NCI-H510A treated with DMSO at 0.1 percent for 48 hours (cell line): ENCODE measurements around the gene UTF1.

ENCODE experiments used
- DNase-seq: peaks from one replicate; lab custom pipeline; 2025; lab: John Stamatoyannopoulos, UW

Gene UTF1, protein sequence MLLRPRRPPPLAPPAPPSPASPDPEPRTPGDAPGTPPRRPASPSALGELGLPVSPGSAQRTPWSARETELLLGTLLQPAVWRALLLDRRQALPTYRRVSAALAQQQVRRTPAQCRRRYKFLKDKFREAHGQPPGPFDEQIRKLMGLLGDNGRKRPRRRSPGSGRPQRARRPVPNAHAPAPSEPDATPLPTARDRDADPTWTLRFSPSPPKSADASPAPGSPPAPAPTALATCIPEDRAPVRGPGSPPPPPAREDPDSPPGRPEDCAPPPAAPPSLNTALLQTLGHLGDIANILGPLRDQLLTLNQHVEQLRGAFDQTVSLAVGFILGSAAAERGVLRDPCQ

DNA sequence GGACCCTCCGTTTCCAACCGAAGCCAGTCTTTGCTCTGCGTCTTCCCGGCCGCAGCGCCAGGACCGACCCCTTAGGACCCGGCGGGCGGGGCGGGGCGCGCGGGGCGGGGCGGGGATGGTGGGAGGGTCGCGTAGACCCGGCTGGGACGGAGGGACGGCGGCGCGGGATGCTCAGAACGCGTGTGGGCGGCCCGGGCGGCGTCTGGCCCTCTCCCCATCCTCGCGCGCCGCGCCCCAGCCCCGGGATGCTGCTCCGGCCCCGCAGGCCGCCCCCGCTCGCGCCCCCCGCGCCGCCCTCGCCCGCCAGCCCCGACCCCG lies at the start of gene UTF1:
Gene UTF1 (plus strand): TSS at position 174 of the 318 bp plus-strand sequence. CDS start 72 bp downstream, at position 246.
- DNase-seq, result no peak

DNA sequence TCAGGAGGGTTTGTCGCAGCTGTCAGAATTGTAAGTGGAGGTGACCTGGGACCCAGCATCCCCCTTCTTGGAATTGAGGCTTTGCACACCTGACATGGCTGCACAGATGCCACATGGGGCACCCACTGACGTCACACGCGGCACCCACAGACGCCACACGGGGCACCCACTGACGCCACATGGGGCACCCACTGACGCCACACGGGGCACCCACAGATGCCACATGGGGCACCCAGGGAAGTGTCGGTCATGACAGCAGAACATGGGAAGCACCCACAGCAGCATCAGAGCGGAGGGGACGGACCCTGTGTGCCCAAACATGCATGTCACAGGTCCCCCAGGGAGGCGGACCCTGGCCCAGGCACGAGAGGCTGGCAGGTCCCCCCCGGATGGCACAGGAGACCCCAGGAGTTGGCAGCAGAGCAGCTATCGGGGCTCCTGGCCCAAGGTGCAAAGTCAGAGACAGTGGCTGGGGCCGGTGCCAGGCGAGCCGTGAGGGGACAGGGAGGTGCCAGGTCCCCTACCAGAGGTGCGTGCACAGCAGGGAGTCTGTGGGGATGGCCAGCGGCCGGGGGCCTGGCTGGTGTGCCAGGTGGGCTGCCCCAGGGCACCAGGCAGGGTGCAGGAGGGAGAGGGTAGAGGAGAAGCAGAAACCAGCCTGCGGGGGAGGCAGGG lies 48.9 kb upstream of the UTF1 start:
- DNase-seq, result no peak

DNA sequence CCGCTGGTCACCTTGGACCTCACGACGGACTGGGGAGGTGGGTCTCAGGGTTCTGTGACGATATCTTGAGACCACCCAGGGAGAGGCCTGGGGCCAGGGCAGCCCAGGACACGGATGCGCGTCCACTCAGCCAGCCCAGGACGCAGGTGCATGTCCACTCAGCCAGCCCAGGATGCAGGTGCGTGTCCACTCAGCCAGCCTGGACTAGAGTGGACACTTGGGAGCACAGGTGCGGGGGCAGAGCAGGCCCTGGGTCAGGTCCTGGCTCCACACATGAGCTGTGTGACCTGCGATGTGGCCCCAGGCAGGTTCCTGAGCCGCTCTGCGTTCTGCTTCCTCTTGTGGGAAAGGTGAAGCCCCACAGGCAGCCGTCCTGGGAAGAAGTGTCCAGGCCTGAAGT lies 47.8 kb upstream of the UTF1 start:
- DNase-seq, result no peak

DNA sequence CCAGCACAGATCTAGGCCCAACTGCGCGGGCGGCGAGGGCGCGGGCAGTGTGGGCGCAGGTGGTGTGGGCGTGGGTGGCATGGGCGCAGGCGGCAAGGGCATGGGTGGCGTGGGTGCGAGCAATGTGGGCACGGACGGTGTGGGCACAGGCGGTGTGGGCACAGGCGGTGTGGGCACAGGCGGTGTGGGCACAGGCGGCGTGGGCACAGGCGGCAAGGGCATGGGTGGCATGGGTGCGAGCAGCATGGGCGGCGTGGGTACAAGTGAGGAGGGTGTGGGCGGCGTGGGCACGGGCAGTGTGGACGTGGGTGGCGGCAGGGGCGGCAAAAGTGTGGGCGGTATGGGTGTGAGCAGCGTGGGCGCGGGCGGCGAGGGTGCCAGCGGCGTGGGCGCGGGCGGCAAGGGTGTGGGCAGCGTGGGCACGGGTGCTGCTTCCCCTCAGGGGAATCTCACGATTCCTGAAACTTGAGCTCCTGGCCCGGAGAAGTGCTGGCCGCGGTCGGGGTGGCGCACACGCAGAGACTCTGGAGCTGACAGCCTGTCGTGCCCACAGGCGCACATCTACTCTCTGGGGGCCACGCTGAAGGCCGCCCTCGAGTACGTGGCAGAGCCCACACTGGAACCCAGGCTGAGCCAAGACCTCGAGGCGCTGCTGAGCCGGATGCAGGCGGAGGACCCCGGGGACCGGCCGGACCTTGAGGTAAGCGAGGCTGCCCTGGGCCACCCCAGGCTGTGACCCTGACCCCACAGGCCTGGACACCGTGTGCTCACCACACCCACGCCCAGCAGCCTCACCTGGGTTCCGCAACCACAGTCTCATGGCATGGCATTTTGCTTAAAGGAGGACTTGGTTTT lies 47.0 kb upstream of the UTF1 start:
- DNase-seq, result no peak

DNA sequence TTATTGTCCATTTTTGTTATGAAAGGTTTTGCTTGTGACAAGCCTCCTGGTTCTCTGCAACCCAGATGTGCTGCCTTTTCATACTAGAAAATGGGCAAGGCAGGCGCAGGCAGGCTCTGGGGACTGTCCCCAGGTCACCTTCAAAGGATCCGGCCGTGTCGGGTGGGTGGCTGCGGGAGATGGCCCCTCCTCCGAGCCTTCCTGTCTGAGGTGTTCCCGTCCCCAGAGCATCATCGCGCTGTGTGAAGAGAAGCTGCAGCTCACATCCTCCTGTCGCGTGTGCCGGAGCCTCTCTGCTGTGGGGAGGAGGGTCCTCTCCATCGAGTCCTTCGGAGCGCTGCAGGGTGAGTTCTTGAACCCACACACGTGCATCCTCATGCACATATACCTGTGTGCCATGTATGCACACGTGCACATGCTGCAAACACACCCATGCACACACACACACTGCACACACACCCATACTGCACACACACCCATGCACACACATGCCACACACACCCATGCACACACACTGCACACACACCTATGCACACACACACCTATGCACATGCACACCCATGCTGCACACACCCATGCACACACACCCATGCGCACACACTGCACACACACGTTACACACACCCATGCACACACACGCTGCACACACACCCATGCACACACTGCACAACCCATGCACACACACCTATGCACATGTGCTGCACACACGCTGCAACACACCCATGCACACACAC lies 46.2 kb upstream of the UTF1 start:
- no peak for DNase-seq

DNA sequence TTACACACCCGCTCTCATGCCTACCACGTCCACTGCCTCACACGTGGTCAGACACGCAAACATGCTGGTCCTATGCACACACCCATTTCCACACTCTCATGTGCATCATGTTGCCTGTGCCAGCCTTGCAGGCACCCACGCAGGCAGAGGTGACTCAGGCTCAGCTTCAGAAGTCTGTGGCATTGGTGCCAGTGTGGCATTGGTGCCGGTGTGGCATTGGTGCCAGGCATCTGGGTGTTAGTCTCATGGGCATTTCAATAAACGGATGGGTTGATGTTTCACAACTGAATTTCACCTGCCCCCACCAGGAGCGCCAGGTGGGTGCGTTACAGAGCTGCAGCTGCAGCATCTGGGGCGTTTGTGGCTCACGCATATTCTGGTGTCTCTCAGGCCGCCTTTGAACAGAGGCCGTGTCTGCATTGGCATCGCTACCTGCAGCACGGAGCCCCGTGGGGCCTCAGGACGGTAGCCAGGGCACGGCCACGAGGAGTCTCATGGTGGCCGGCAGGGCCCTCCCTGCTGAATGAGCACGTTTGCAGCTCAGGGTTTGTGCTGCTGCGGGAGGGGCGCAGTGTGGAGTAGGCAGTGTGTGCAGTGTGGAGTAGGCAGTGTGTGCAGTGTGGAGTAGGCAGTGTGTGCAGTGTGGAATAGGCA lies 45.3 kb upstream of the UTF1 start:
- no peak for DNase-seq

DNA sequence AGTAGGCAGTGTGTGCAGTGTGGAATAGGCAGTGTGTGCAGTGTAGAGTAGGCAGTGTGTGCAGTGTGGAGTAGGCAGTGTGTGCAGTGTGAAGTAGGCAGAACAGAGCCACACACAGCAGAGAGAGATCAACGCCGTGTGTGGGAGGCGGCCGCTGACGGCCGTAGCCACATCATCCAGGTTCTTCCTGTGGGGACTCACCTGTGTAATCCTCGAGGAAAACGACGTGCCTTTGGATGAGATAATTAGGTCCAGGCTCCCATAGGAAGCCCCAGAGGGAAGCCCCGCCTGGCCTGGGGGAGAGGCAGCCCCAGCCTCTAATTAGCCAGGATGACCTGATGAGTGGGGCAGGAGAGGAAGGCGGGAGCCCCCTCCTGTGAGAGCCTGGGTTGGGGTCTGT lies 44.6 kb upstream of the UTF1 start:
- no peak for DNase-seq

DNA sequence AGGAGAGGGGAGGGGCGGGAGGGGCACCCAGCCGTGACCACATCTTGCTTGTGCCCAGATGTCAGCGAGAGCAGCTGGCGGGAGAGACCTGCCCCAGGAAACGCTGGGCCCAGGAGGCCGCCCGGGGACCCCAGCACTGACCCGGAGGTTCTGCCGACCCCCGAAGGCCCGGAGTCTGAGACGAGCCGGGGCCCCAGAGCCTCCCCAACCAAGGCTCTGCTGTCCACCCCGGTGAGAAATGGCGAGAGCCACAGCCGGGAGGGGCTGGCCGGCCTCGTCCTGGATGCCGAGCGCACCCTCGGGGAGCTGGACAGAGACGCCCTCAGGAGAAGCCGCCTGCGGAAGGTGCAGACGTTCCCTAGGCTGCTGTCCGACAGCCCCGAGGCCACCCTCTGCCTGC lies 44.1 kb upstream of the UTF1 start:
- DNase-seq, result no peak

DNA sequence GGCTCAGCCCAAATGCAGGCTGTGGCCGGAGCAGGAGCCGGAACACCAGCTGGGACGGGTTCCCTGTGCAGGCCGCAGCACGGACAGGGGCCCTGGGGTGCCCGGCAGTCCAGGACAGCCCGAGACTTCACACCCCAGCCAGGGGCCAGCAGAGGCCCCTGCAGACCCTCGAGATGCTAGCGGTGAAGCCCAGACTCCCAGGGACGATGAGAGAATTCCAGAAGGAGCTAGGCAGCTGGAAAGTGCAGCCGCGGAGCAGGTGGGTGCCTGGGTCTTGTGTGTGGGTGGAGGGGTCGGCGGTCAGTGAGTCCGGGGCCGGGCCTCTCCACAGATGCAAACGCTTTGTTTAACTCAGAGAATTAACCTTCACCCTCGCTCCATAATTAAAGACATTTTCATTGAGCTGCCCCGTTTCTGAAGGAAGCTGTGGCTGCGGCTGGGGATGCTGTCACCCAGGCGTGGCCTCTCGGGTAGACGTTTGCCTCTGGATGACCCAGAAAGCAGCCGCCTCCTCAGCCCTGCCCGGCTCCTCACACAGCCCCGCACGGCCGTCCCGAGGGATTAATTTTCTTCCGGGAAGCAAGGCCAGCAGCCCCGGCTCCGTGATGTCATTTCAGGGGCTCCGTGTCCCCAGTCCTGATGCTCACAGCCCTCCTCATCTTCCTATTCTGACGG lies 43.5 kb upstream of the UTF1 start:
- no peak for DNase-seq

DNA sequence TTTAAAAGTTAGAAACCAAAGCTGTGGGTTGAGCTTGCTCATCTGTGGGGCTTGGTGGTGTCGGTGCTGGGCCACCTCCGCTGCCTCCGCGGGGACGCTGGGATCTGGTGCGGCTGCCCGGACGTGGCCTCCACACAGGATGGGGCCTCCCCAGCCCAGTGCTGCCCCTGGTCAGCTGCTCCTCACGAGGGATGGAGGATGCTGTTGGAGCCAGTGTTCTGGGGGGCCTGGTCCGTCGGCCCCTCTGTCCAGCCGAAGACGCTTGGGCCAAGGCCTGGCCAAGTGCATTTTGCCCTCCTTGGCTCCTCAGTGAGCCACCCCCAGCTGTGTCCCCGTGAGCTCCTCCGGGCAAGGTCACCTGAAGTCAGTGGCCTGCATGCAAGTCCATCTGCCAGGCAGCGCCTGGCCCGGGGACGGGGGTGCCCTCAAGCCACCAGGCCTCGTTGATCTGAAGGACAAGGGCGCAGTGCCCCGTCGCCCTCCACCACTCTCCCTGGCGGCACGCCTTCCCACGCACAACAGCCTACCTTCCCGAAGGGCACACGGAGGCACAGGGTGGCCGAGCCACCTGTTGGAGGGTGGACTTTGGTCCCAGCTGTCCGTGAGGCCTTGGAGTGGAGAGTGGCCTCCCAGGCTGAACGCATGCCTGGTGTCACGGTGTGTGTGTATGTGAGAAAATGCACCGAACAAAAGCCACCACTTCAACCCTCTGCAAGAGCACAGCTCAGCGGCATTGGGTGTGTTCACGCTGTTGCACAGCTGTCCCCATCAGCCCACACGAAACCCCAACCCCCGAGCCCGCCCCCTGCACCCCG lies 42.7 kb upstream of the UTF1 start:
- DNase-seq, result no peak

DNA sequence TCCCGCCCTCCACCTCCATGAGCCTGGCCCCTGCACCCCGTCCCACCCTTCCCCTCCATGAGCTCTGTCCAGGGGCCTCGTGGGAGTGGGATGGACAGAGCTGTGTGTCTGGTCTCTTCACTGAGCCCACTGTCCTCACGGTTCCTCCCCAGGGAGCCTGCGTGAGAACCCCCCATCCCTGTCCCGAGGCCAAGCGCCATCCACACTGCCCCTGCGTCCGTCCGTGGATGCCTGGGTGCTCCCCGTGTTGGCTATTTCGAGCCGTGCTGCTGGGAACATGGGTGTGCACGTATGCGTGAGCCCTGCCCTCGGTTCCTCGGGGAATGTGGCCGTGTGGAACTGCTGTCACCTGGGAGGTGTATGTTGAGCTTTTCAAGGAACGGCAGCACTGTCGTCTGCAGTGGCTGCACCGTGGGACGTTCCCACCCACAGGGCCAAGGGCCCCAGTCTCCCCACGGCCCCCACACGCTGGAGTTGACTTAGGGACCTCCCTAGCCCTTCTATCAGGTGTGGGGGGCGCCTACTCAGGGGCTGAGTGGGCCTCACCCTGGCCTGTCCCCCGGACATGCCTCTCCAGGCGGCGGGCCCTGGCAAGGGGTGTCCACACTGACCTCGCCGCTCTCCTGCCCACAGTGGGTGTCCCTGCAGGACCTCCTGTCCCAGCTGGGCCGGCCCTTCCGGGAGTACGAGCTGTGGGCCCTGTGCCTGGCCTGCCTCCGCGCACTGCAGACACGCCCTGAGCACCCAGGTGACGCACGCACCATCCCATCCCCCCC lies 41.9 kb upstream of the UTF1 start:
- no peak for DNase-seq

DNA sequence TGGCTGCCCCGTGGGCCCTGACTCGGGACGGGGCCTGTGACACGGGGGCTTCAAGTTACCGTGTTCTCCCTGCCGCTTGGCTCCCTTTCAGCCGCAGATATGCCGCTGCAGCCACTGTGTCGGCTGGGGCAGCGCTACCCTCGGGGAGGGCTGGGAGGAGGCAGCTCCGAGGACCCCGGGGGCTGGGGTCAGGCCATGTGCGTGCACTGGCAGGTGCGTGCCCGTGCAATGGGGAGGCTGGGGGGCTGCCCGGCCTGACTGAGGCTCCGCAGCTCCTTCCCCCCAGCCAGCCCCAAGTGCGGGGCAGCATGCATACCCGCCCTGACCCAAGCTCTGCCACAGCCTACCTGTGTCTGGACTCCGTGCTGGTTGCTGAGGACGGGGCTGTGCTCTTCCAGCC lies 40.8 kb upstream of the UTF1 start:
- DNase-seq, result no peak

DNA sequence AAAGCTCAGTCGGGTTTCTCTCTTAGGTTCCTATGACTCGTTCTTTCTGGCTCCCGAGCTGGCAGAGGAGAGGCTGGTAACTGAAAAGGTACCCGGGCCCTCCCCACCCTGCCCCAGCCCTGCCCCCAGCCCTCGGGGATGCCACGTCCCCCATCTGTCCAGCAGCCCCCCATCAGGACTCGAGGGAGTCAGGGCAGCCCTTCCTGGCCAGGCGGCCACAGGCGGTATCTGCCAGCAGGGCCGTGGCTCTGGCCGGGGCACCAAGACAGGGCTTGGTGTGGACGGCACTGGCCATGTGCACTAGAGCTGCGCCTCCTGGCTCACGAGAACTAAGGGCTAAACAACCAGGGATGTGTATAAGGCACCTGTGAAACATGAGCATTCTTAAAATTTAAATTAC lies 40.3 kb upstream of the UTF1 start:
- no peak for DNase-seq

DNA sequence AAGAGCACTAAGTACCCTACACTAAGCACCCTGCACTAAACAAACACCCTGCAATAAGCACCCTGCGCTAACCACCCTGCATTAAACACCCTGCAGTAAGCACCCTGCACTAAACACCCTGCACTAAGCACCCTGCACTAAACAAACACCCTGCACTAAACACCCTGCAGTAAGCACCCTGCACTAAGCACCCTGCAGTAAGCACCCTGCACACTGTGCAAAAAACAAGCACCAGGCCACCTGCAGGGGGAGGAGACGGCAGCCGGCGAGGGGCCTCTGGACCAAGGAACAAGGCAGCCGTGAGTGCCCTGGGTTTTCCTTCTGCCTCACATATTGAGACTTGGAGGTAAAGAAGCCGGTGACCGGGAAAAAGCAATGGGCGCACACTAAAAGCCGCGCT lies 39.8 kb upstream of the UTF1 start:
- DNase-seq, result no peak

DNA sequence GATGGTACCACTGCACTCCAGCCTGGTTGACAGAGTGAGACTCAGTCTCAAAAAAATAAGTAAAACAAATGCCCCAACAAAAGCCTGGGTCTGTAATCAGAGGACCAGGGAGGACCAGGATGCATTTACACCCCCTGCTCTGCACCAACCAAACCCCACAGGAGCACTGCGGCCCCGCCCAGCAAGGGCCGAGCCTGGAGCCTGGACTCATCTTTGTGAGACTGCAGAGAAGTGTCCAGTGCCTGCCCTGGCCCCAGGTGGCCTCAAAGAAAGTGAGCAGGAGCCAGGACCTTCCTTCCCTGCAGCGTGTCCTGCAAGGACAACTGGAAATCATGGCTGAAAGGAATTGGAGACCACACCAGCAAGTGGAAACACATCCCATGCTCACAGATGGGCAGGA lies 38.4 kb upstream of the UTF1 start:
- DNase-seq, result no peak

DNA sequence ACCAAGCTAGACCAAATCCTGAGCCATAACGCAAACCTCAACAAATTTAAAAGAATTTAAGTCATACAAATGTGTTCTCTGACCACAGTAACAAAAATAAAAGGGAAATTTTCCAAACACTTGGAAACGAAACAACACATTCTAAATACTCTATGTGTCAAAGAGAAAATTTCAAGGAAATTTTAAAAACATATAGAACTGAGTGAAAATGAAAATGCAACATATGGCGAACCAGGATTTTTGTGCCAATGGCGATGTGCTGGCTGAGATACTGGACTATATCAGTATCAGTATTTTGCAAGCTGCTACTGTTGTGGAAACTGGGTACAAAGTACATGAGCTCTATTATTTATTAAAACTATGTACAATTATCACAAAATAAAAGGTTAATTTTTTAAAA lies 35.9 kb upstream of the UTF1 start:
- DNase-seq, result no peak

DNA sequence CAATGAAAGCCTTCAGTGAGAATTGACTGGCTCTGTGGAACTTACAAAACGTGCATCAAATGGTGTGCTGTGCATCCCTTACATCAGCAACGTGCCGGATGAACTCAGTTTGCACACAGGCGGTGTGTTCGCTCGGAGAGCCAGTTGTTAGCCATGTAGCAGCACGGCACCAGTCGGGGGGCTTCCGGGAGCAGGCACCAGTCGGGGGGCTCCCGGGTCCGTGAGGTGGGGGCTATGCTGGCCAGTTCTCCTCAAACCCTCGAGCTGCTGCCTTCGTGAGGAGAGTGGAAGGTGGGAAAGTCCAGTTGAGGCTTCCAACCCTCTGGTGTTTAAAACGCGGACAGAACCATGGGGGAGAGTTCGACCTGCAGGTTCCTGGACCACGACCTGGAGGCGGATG lies 34.9 kb upstream of the UTF1 start:
- no peak for DNase-seq

DNA sequence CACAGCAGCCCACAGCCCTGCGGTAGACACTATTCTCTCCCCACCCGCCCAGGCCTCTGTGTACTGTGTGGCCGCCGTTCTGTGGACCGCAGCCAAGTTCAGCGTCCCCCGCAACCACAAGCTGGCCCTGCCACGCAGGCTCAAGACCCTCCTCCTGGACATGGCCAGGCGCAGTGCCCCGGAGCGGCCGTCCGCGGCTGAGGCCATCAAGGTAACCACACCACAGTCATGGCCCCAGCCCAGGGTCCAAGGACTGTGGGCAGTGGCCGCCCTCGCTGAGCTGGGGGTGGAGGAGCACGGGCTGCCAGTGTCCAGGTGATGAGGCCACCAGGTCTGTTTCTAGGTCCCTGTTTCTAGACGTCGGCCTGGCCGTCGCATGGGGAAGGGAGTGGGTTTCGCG lies 34.4 kb upstream of the UTF1 start:
- DNase-seq, result no peak

DNA sequence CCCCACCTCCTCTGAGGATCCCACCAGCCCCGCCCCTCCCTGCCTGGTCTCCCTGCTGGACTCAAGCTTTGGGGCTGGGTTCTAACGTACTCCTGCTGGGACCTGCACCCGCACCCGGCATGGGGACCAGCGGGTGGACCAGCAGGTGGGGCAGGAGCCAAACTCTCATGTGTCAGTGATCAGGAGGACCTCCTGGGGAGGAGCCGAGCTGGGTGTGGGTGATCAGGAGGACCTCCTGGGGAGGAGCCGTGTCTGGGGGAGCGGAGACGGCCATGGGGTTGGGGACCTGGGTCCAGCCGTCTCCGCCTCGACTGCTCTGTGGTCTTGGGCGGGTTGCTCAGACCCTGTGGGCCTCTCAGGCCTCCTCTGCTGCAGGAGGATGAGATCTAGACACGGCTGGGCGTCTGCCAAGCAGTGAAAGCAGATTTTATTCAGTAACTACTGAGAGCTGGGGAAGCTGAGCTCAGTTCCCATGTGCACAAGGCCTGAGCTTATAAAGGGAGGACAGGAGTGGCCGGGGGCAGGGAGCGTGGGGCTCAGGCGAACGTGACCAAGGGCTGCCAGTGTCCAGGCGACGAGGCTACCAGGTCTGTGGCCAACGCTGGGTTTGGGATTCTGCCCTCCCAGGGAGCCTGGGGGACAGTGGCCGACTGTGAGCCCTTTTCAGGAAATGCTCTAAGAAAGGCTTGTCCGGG lies 33.6 kb upstream of the UTF1 start:
- no peak for DNase-seq
